NCI-H1417 (cell line): Measurements from ENCODE around the gene FAT2.

ENCODE experiments used
- DNase-seq, 3 experiments: peaks; one replicate each; lab custom pipeline; 2025; lab: John Stamatoyannopoulos, UW

Gene FAT2

GRCh38 chr5:151591144-151591819 lies at the start of gene FAT2:
TSS of gene FAT2 (minus strand) at chr5:151591331. CDS start at chr5:151568931, 22,400 bp downstream.
- no peak for DNase-seq

GRCh38 chr5:151638619-151639018 lies 47.5 kb upstream of the FAT2 start:
- no peak for DNase-seq

GRCh38 chr5:151637676-151638075 lies 46.5 kb upstream of the FAT2 start:
- no peak for DNase-seq

GRCh38 chr5:151633892-151634291 lies 42.8 kb upstream of the FAT2 start:
- no peak for DNase-seq

GRCh38 chr5:151632941-151633340 lies 41.8 kb upstream of the FAT2 start:
- no peak for DNase-seq

- DNase-seq = no peak
Observed at GRCh38 chr5:151632524-151632923, 41.4 kb upstream of the FAT2 start.

- DNase-seq = no peak
Observed at GRCh38 chr5:151631941-151632340, 40.8 kb upstream of the FAT2 start.

- no peak for DNase-seq
Observed at GRCh38 chr5:151630088-151630487, 39.0 kb upstream of the FAT2 start.

- no peak for DNase-seq
Observed at GRCh38 chr5:151628112-151628823, 37.1 kb upstream of the FAT2 start.

- DNase-seq = no peak
Observed at GRCh38 chr5:151627650-151628049, 36.5 kb upstream of the FAT2 start.

- DNase-seq = no peak
Observed at GRCh38 chr5:151625285-151625684, 34.2 kb upstream of the FAT2 start.

GRCh38 chr5:151624476-151624875 lies 33.3 kb upstream of the FAT2 start:
- no peak for DNase-seq

- DNase-seq = peak in 2 of 3 experiments; percentile 28 to 70
Observed at GRCh38 chr5:151622367-151623088, 31.4 kb upstream of the FAT2 start.

GRCh38 chr5:151620461-151620840 lies 29.3 kb upstream of the FAT2 start:
- DNase-seq = no peak

GRCh38 chr5:151619812-151620460 lies 28.8 kb upstream of the FAT2 start:
- DNase-seq = no peak

GRCh38 chr5:151618907-151619306 lies 27.8 kb upstream of the FAT2 start:
- DNase-seq = no peak

- no peak for DNase-seq
Observed at GRCh38 chr5:151617841-151618710, 26.9 kb upstream of the FAT2 start.

GRCh38 chr5:151617383-151617840 lies 26.3 kb upstream of the FAT2 start:
- no peak for DNase-seq

- no peak for DNase-seq
Observed at GRCh38 chr5:151615431-151615830, 24.3 kb upstream of the FAT2 start.

GRCh38 chr5:151614565-151614964 lies 23.4 kb upstream of the FAT2 start:
- DNase-seq = no peak

- DNase-seq = no peak
Observed at GRCh38 chr5:151612689-151613427, 21.7 kb upstream of the FAT2 start.
